LoVo (cell line): ENCODE data around the gene TTI1.

Experiments used
- DNase-seq: peaks from one replicate; pipeline ENCODE4 v3.0.0-alpha.2; 2016; ENCODE audit warnings: low spot score

TTI1 gene

GRCh38 chr20:38033330-38034107 is at the start of gene TTI1, which contains the start of gene RPRD1B:
TTI1 (minus strand) TSS chr20:38033456; CDS start chr20:38013816, 19,640 bp downstream.
RPRD1B (plus strand) TSS chr20:38033746; CDS start chr20:38033948, 202 bp downstream.
- peak; percentile 86 for DNase-seq

- no peak for DNase-seq
Measured at GRCh38 chr20:38082894-38083293, 49.6 kb upstream of the TTI1 start.

- DNase-seq: no peak
Measured at GRCh38 chr20:38081575-38081974, 48.3 kb upstream of the TTI1 start.

- DNase-seq: no peak
Measured at GRCh38 chr20:38079353-38079752, 46.1 kb upstream of the TTI1 start.

- DNase-seq: no peak
Measured at GRCh38 chr20:38078084-38078483, 44.8 kb upstream of the TTI1 start.

GRCh38 chr20:38076548-38076947 is 43.3 kb upstream of the TTI1 start:
- no peak for DNase-seq

- DNase-seq: no peak
Measured at GRCh38 chr20:38075161-38075998, 42.1 kb upstream of the TTI1 start.

- peak; percentile 12 for DNase-seq
Measured at GRCh38 chr20:38073307-38074071, 40.2 kb upstream of the TTI1 start.

- DNase-seq: no peak
Measured at GRCh38 chr20:38072898-38073297, 39.6 kb upstream of the TTI1 start.

- DNase-seq: no peak
Measured at GRCh38 chr20:38067717-38068365, 34.6 kb upstream of the TTI1 start.

- DNase-seq: no peak
Measured at GRCh38 chr20:38066969-38067716, 33.9 kb upstream of the TTI1 start.

GRCh38 chr20:38065764-38066375 is 32.6 kb upstream of the TTI1 start:
- DNase-seq: no peak

- no peak for DNase-seq
Measured at GRCh38 chr20:38063911-38064530, 30.8 kb upstream of the TTI1 start.

GRCh38 chr20:38062890-38063289 is 29.6 kb upstream of the TTI1 start:
- no peak for DNase-seq

- DNase-seq: no peak
Measured at GRCh38 chr20:38061109-38061508, 27.9 kb upstream of the TTI1 start.

GRCh38 chr20:38060536-38060935 is 27.3 kb upstream of the TTI1 start:
- no peak for DNase-seq

- no peak for DNase-seq
Measured at GRCh38 chr20:38059832-38060231, 26.6 kb upstream of the TTI1 start.

- peak; percentile 75 for DNase-seq
Measured at GRCh38 chr20:38057351-38057972, 24.2 kb upstream of the TTI1 start.

GRCh38 chr20:38055848-38056247 is 22.6 kb upstream of the TTI1 start:
- no peak for DNase-seq

- no peak for DNase-seq
Measured at GRCh38 chr20:38055294-38055693, 22.0 kb upstream of the TTI1 start.
